GM18861 (cell line): Measurements from ENCODE around the gene PGAP1.

Experiments used
- ATAC-seq: cut with Tn5 transposase; IDR thresholded peaks from one replicate; pipeline ENCODE4 v1.9.1; 2021; ENCODE audit not compliant: unreplicated experiment

Gene PGAP1

GRCh38 chr2:196808083-196808665 is 118.3 kb downstream of the PGAP1 start:
- no peak for ATAC-seq

- no peak for ATAC-seq
These were observed 122.1 kb downstream of the PGAP1 start for GRCh38 chr2:196804381-196804780.

GRCh38 chr2:196802401-196802800 is 124.1 kb downstream of the PGAP1 start:
- no peak for ATAC-seq

GRCh38 chr2:196801674-196802261 is 124.7 kb downstream of the PGAP1 start:
- no peak for ATAC-seq

- ATAC-seq, result no peak
These were observed 127.5 kb downstream of the PGAP1 start for GRCh38 chr2:196798980-196799379.

- ATAC-seq, result no peak
These were observed 133.6 kb downstream of the PGAP1 start for GRCh38 chr2:196792865-196793264.

- ATAC-seq, result no peak
These were observed 142.9 kb downstream of the PGAP1 start for GRCh38 chr2:196783431-196784094.
